H1 (cell line): Measurements from ENCODE around the gene IKBIP. TPM values are rescaled to one million over a fixed set of nuclear protein-coding genes. Genes with fewer than 3 reads are reported as not detected.

ENCODE experiments used
- CTCF ChIA-PET: fragments of 300-600 bp; sonication (Branson Sonifier 250); formaldehyde crosslinking; loops from one replicate; lab custom pipeline; 2021; ENCODE audit not compliant: partially characterized antibody; lab: Charles Lee
- POLR2A ChIA-PET: fragments of 300-600 bp; sonication (Branson Sonifier 250); formaldehyde crosslinking; loops from one replicate; lab custom pipeline; 2021; ENCODE audit warnings: inconsistent platforms; ENCODE audit not compliant: partially characterized antibody; lab: Charles Lee
- DNase-seq, 2 experiments: peaks; one replicate each; pipeline versions ENCODE4 v3.0.0 to v3.0.0-alpha.2; 2010 to 2022; ENCODE audit warnings: low spot score in 2 of 2, low read depth in 1 of 2, mixed read lengths in 1 of 2
- FAIRE-seq: peaks from 2 replicates; lab custom pipeline; 2011; peaks lifted over from hg19 to GRCh38; lab: Jason Lieb, UNC
- H2AFZ ChIP-seq: 2 replicates; pipeline ENCODE4 v1.8.1; 2012; ENCODE audit warnings: low read length, inconsistent platforms
- H2AK5ac ChIP-seq: 2 replicates; pipeline ENCODE4 v1.6.1; 2013; ENCODE audit warnings: low read depth, low read length
- H2BK120ac ChIP-seq: replicated peaks from 2 replicates; pipeline ENCODE3; 2013; ENCODE audit warnings: low read depth, low read length, inconsistent platforms
- H2BK12ac ChIP-seq: 2 replicates; pipeline ENCODE4 v1.6.1; 2013; ENCODE audit warnings: low read depth, low read length
- H2BK15ac ChIP-seq: 2 replicates; pipeline ENCODE4 v1.6.1; 2013; ENCODE audit warnings: low read length
- H2BK20ac ChIP-seq: 2 replicates; pipeline ENCODE4 v1.6.1; 2013; ENCODE audit warnings: low read length
- H2BK5ac ChIP-seq: 2 replicates; pipeline ENCODE4 v1.6.1; 2013; ENCODE audit warnings: low read depth, low read length
- H3K14ac ChIP-seq: 2 replicates; pipeline ENCODE4 v1.6.1; 2013; ENCODE audit warnings: inconsistent platforms; ENCODE audit not compliant: insufficient read length
- H3K18ac ChIP-seq: 2 replicates; pipeline ENCODE4 v1.6.1; 2013; ENCODE audit warnings: low read length; ENCODE audit errors: extremely low read depth
- H3K23ac ChIP-seq: 2 replicates; pipeline ENCODE4 v1.6.1; 2013; ENCODE audit warnings: inconsistent platforms; ENCODE audit not compliant: insufficient read length
- H3K23me2 ChIP-seq: 2 replicates; pipeline ENCODE4 v1.6.1; 2013; ENCODE audit warnings: low read depth, low read length
- H3K27ac ChIP-seq: 2 replicates; pipeline ENCODE4 v1.6.1; 2011; ENCODE audit warnings: low read depth, low read length, inconsistent platforms
- H3K27me3 ChIP-seq, 4 experiments: replicated peaks in 1 of 4; 1 replicate in 1 of 4; 2 replicates in 3 of 4; pipeline versions ENCODE4 v1.6.1 to v1.8.1; 2011 to 2013; ENCODE audit warnings: low read length in 3 of 4, mild to moderate bottlenecking in 3 of 4, inconsistent platforms in 2 of 4, mixed read lengths in 2 of 4, moderate library complexity in 1 of 4; ENCODE audit not compliant: control insufficient read depth in 3 of 4, insufficient read depth in 3 of 4; ENCODE audit errors: extremely low read depth in 1 of 4
- H3K36me3 ChIP-seq, 4 experiments: 2 replicates each; pipeline versions ENCODE4 v1.6.1 to v1.8.1; 2011 to 2013; ENCODE audit warnings: mild to moderate bottlenecking in 4 of 4, low read length in 3 of 4, moderate library complexity in 2 of 4, control low read depth in 1 of 4, inconsistent platforms in 1 of 4; ENCODE audit not compliant: insufficient read depth in 4 of 4, control insufficient read depth in 2 of 4
- H3K4ac ChIP-seq: replicated peaks from 2 replicates; pipeline ENCODE3; 2013; ENCODE audit warnings: low read length, low read depth, mixed read lengths, inconsistent platforms; ENCODE audit not compliant: insufficient read length
- H3K4me1 ChIP-seq, 4 experiments: replicated peaks in 1 of 4; 1 replicate in 1 of 4; 2 replicates in 3 of 4; pipeline versions ENCODE4 v1.6.1 to v1.8.1; 2011 to 2013; ENCODE audit warnings: low read length in 3 of 4, inconsistent platforms in 2 of 4, mixed read lengths in 1 of 4; ENCODE audit not compliant: insufficient read depth in 4 of 4, control insufficient read depth in 3 of 4
- H3K4me2 ChIP-seq, 2 experiments: 2 replicates each; pipeline versions ENCODE4 v1.6.1 to v1.8.1; 2011 to 2013; ENCODE audit warnings: low read depth in 2 of 2, low read length in 2 of 2, control low read depth in 1 of 2, inconsistent platforms in 1 of 2, mild to moderate bottlenecking in 1 of 2; ENCODE audit not compliant: insufficient read depth in 1 of 2
- H3K4me3 ChIP-seq, 4 experiments: fragments of 200-600, 300-600 bp in 1 of 4; sonication (generic), shearing (Covaris generic), sonication (Bioruptor Twin) in 1 of 4; 2 replicates each; pipeline versions ENCODE4 v1.5.1 to v1.8.1; 2011 to 2016; ENCODE audit warnings: low read length in 4 of 4, low read depth in 3 of 4, control low read depth in 2 of 4, inconsistent platforms in 2 of 4, mild to moderate bottlenecking in 2 of 4, mixed read lengths in 1 of 4, moderate library complexity in 1 of 4; ENCODE audit not compliant: insufficient read depth in 2 of 4; ENCODE audit errors: extremely low read depth in 1 of 4
- H3K56ac ChIP-seq: replicated peaks from 2 replicates; pipeline ENCODE3; 2013; ENCODE audit warnings: low read depth, mild to moderate bottlenecking, mixed read lengths, low read length, inconsistent platforms; ENCODE audit not compliant: insufficient read length
- H3K79me1 ChIP-seq: 2 replicates; pipeline ENCODE4 v1.6.1; 2013; ENCODE audit warnings: low read depth, low read length, control low read depth
- H3K79me2 ChIP-seq, 2 experiments: 2 replicates each; pipeline versions ENCODE4 v1.6.1 to v1.8.1; 2012 to 2013; ENCODE audit warnings: low read length in 2 of 2, mild to moderate bottlenecking in 2 of 2, inconsistent platforms in 1 of 2; ENCODE audit not compliant: insufficient read depth in 2 of 2, control insufficient read depth in 1 of 2
- H3K9ac ChIP-seq, 4 experiments: replicated peaks in 1 of 4; 1 replicate in 1 of 4; 2 replicates in 3 of 4; pipeline versions ENCODE4 v1.6.1 to v1.8.1; 2011 to 2013; ENCODE audit warnings: low read depth in 3 of 4, low read length in 3 of 4, control low read depth in 2 of 4, mild to moderate bottlenecking in 2 of 4, moderate library complexity in 2 of 4, inconsistent platforms in 1 of 4; ENCODE audit errors: extremely low read depth in 1 of 4
- H3K9me3 ChIP-seq, 2 experiments: 2 replicates each; pipeline versions ENCODE4 v1.6.1 to v1.8.1; 2012 to 2013; ENCODE audit warnings: mild to moderate bottlenecking in 2 of 2, moderate library complexity in 2 of 2, control low read depth in 1 of 2, inconsistent platforms in 1 of 2, low read depth in 1 of 2, low read length in 1 of 2, mixed read lengths in 1 of 2; ENCODE audit not compliant: insufficient read depth in 2 of 2
- H4K20me1 ChIP-seq, 2 experiments: replicated peaks in 1 of 2; 2 replicates each; pipeline versions ENCODE3 to v1.8.1; 2011 to 2013; ENCODE audit warnings: inconsistent platforms in 2 of 2, low read length in 2 of 2, mild to moderate bottlenecking in 1 of 2; ENCODE audit not compliant: insufficient read depth in 2 of 2, control insufficient read depth in 1 of 2
- H4K5ac ChIP-seq: 2 replicates; pipeline ENCODE4 v1.6.1; 2013; ENCODE audit warnings: low read length, low read depth, mixed read lengths, inconsistent platforms; ENCODE audit not compliant: insufficient read length
- H4K8ac ChIP-seq: 2 replicates; pipeline ENCODE4 v1.8.0; 2013; ENCODE audit warnings: mild to moderate bottlenecking, moderate library complexity, low read length, inconsistent platforms; ENCODE audit not compliant: insufficient read depth; ENCODE audit errors: extremely low read depth
- H4K91ac ChIP-seq: replicated peaks from 2 replicates; pipeline ENCODE3; 2013; ENCODE audit warnings: low read length, mixed read lengths, inconsistent platforms; ENCODE audit not compliant: insufficient read length
- CBX5 ChIP-seq: fragments of 300-800, 300-1000 bp; sonication (generic); IDR thresholded peaks from 2 replicates; pipeline ENCODE4 v1.7.1; 2016; ENCODE audit warnings: antibody characterized with exemption, low read length, low read depth
- CTBP2 ChIP-seq: IDR thresholded peaks from 2 replicates; pipeline ENCODE4 v1.7.0; 2011; ENCODE audit warnings: borderline replicate concordance, mild to moderate bottlenecking, moderate library complexity, mixed read lengths, low read length; ENCODE audit not compliant: insufficient read depth, insufficient read length
- EZH2 ChIP-seq: fragments of 200-600 bp; sonication (generic); IDR thresholded peaks from 2 replicates; pipeline ENCODE4 v1.7.1; 2012; ENCODE audit warnings: low read depth, mild to moderate bottlenecking, moderate library complexity, low read length, inconsistent platforms; ENCODE audit not compliant: severe bottlenecking
- RBBP5 ChIP-seq: IDR thresholded peaks from 2 replicates; pipeline ENCODE4 v1.7.1; 2012; ENCODE audit warnings: low read depth, mild to moderate bottlenecking, inconsistent platforms, low read length, moderate library complexity, borderline replicate concordance
- RFX5 ChIP-seq: IDR thresholded peaks from 2 replicates; pipeline ENCODE4 v1.6.1; 2011; ENCODE audit warnings: low read depth, low read length, improper control_type of control experiment, borderline replicate concordance
- SIX5 ChIP-seq: IDR thresholded peaks from 2 replicates; pipeline ENCODE4 v1.6.1; 2011; ENCODE audit warnings: mild to moderate bottlenecking, low read depth, low read length
- SRF ChIP-seq: IDR thresholded peaks from 2 replicates; pipeline ENCODE4 v1.6.1; 2011; ENCODE audit warnings: mild to moderate bottlenecking, low read depth, low read length, moderate library complexity
- TBP ChIP-seq: IDR thresholded peaks from 2 replicates; pipeline ENCODE4 v1.6.1; 2011; ENCODE audit warnings: low read depth, low read length, improper control_type of control experiment
- USF2 ChIP-seq: IDR thresholded peaks from 2 replicates; pipeline ENCODE4 v1.6.1; 2011; ENCODE audit warnings: low read length, improper control_type of control experiment
- WGBS, 2 experiments: shearing (Covaris generic) in 1 of 2; methylation state at CpG; one replicate each; pipeline versions ENCODE4 v1.1.6 to v1.1.7; 2013 to 2015; ENCODE audit warnings: low lambda C conversion rate in 2 of 2, mixed read lengths in 2 of 2, inconsistent platforms in 1 of 2, low coverage in 1 of 2, missing lambda C conversion rate in 1 of 2; ENCODE audit not compliant: insufficient replicate concordance in 2 of 2, insufficient coverage in 1 of 2, insufficient read length in 1 of 2; ENCODE audit errors: extremely low coverage in 1 of 2, missing lambda C conversion rate in 1 of 2; 5-methylcytosine and 5-hydroxymethylcytosine counted together
- polyA plus RNA-seq, 7 experiments: library from polyadenylated mRNA; depleted of rRNA in 3 of 7; stranded (reverse) in 5 of 7; unstranded in 2 of 7; fragments of >200 nt in 5 of 7; fragments of 200-250 nt in 2 of 7; gene quantifications; 1 replicate in 5 of 7; 2 replicates in 1 of 7; 4 replicates in 1 of 7; pipeline versions ENCODE4 v1.2.1 to v1.2.3, GENCODE V29; 2011 to 2013; ENCODE audit warnings: missing spikeins in 2 of 7, mixed read lengths in 2 of 7
- total RNA-seq: library from RNA; stranded (reverse); fragmentation: NEBNext Ultra II Directional; extraction: Animal tissue kit (Norgen Biotek cat#: 25700); gene quantifications from 2 replicates; pipeline ENCODE4 v1.2.1, GENCODE V29; 2021
- TF ChIP-seq, protein P1 (sequence below): IDR thresholded peaks from 2 replicates; pipeline ENCODE4 v1.6.1; 2012; ENCODE audit warnings: inconsistent platforms

IKBIP gene
- total and polyA plus RNA-seq, 2 of the 8 experiments (the other 6 are each of a cell fraction or from before 2014, with no cell fraction given), result 2.7 to 12.4 TPM

- Histone ChIP-seq H4K91ac (peak within 1 kb of the TSS; percentile 78), H3K23ac (no peak within 1 kb of the TSS), H3K18ac (peak within 1 kb of the TSS; percentile 95), H2BK5ac (peak within 1 kb of the TSS; percentile 94), H3K36me3 (peaks cover 19 to 33% (median 28%) of the 10 kb centered on the region in 4 experiments), H2BK12ac (no peak within 1 kb of the TSS; the same call in 1 of the 2 replicates), H3K4me2 (peak within 1 kb of the TSS; percentile 81 to 95), H3K4ac (peak within 1 kb of the TSS; percentile 87), H3K4me1 (peaks cover 0 to 9% (median 4%) of the 10 kb centered on the region in 4 experiments; a peak in 2 of 7 replicates), H3K9ac (peak within 1 kb of the TSS; percentile 87 to 98 (median 96)), H4K20me1 (peaks cover 10 to 17% of the 10 kb centered on the region in 2 experiments), H3K27ac (peak within 1 kb of the TSS; percentile 91), H3K79me1 (no peaks in the 10 kb centered on the region), H3K9me3 (no peaks in the 10 kb centered on the region), H3K23me2 (peaks cover 2% of the 10 kb centered on the region; the same call in 1 of the 2 replicates), H2AK5ac (no peak within 1 kb of the TSS), H2AFZ (0 out of 2 replicates have a peak within 1 kb of the TSS, but pooled peaks have one; percentile 2), H4K5ac (peak within 1 kb of the TSS; percentile 82), H4K8ac (peak within 1 kb of the TSS; percentile 98; the same call in 1 of the 2 replicates), H2BK15ac (no peak within 1 kb of the TSS), H2BK20ac (no peak within 1 kb of the TSS), H2BK120ac (no peak within 1 kb of the TSS), H3K4me3 (peak within 1 kb of the TSS; percentile 73 to 99 (median 91)), H3K79me2 (peaks cover 24 to 44% of the 10 kb centered on the region in 2 experiments), H3K27me3 (no peaks in the 10 kb centered on the region), H3K14ac (no peak within 1 kb of the TSS), H3K56ac (peak within 1 kb of the TSS; percentile 50)
- FAIRE-seq (no peak), DNase-seq (peak; percentile 90 to 96)
- ChIA-PET POLR2A (interaction anchor here (0.9 to 6.2 kb wide), 25 partner anchors 12 to 194 kb away, joined by 3 to 48 read pairs (median 4); partner anchors contain the start of genes APAF1, IKBIP and TMPO), CTCF (interaction anchor here (0.8 to 8.9 kb wide), 12 partner anchors 8 to 176 kb away, joined by 3 to 68 read pairs (median 4); no protein-coding TSS in a partner anchor)
- WGBS, 2 experiments, result 3% methylated on average over 29 of the region's 67 CpGs; no CpG with 5 or more reads in 1 of the 2 experiments
- TF ChIP-seq TBP (peak; percentile 97), RBBP5 (no peak), EZH2 (no peak), SIX5 (no peak), RFX5 (no peak), CTBP2 (no peak), CBX5 (no peak), USF2 (no peak), SRF (peak; percentile 70)
- TF ChIP-seq, protein P1, sequence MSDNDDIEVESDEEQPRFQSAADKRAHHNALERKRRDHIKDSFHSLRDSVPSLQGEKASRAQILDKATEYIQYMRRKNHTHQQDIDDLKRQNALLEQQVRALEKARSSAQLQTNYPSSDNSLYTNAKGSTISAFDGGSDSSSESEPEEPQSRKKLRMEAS, result peak; percentile 67; the same call in 1 of the 2 replicates
Observed at GRCh38 chr12:98593351-98594049, 51.1 kb downstream of the IKBIP start, which contains the start of gene SLC25A3. SLC25A3 (plus strand) TSS chr12:98593686; CDS start chr12:98593979, 293 bp downstream.
